ENCODE results near the gene TMEM141. TPM values are rescaled to one million over a fixed set of nuclear protein-coding genes. Genes with fewer than 3 reads are reported as not detected.
A peak's percentile ranks its signal among the peaks of the same experiment; 100 is the strongest.

The TMEM141 gene
- total RNA-seq, 1 donor from 2014 or later = 69.8 TPM

DNA sequence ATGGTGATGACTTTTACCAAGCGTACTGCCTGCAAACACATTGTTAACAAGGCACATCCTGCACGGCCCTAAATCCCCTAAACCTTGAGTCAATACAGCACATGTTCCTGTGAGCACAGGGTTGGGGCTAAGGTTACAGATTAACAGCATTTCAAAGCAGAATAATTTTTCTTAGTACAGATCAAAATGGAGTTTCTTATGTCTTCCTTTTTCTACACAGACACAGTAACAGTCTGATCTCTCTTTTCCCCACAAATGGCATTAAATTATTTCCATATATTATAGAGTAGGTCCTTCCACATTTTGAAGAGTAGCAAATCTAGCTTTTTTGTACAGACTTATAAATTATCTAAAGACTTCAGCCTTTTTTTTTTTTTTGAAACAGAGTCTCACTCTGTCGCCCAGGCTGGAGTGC is 1.6 kb upstream of the TMEM141 start:
- H3K4me3 ChIP-seq (ENCODE audit: low read depth, low read length) = no peak overlapping the region
- no peak for DNase-seq (ENCODE audit: low read depth)
- H3K27me3 ChIP-seq (ENCODE audit: control insufficient read depth, insufficient read depth, low read length) = no peaks in the 10 kb centered on the region
- no peaks in the 10 kb centered on the region for H3K36me3 ChIP-seq (ENCODE audit: control insufficient read depth, insufficient read depth, low read length)
- TF ChIP-seq, protein P1, sequence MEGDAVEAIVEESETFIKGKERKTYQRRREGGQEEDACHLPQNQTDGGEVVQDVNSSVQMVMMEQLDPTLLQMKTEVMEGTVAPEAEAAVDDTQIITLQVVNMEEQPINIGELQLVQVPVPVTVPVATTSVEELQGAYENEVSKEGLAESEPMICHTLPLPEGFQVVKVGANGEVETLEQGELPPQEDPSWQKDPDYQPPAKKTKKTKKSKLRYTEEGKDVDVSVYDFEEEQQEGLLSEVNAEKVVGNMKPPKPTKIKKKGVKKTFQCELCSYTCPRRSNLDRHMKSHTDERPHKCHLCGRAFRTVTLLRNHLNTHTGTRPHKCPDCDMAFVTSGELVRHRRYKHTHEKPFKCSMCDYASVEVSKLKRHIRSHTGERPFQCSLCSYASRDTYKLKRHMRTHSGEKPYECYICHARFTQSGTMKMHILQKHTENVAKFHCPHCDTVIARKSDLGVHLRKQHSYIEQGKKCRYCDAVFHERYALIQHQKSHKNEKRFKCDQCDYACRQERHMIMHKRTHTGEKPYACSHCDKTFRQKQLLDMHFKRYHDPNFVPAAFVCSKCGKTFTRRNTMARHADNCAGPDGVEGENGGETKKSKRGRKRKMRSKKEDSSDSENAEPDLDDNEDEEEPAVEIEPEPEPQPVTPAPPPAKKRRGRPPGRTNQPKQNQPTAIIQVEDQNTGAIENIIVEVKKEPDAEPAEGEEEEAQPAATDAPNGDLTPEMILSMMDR (IDR thresholded peaks at IDR 0.05; ENCODE audit: insufficient read depth, low read length, poor library complexity, severe bottlenecking) = no peak

DNA sequence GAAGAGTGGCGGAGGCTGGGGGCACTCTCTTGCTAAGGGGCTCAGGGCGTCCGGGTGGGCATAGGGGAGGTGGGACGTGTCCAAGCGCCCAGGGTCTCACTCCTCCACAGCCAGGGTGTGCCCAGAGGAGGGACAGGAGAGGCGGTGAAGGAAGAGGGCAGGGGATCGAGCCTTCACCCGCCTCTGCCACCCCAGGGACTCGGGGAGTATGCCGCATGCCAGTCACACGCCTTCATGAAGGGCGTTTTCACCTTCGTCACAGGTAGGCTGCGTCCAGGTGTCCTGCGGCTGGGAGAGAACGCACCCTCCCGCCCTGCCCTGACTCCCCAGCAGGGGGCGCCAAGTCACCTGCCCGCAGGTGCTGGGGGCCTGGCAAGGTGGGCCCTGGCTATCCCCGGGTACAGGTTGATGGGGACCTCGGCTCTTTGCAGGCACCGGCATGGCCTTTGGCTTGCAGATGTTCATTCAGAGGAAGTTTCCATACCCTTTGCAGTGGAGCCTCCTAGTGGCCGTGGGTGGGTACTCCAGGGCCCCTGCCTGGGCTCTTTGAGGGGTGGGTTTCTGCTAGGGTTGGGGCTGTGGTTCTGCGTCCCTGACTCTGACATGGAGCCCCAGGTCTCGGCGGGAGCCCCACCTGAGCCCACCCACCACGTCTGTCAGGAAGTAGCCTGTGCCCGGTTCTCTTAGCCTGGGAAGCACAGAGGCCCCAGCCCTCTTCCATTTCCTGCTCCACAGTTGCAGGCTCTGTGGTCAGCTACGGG is 552 bp downstream of the TMEM141 start:
- no peak for DNase-seq (ENCODE audit: low read depth)

DNA sequence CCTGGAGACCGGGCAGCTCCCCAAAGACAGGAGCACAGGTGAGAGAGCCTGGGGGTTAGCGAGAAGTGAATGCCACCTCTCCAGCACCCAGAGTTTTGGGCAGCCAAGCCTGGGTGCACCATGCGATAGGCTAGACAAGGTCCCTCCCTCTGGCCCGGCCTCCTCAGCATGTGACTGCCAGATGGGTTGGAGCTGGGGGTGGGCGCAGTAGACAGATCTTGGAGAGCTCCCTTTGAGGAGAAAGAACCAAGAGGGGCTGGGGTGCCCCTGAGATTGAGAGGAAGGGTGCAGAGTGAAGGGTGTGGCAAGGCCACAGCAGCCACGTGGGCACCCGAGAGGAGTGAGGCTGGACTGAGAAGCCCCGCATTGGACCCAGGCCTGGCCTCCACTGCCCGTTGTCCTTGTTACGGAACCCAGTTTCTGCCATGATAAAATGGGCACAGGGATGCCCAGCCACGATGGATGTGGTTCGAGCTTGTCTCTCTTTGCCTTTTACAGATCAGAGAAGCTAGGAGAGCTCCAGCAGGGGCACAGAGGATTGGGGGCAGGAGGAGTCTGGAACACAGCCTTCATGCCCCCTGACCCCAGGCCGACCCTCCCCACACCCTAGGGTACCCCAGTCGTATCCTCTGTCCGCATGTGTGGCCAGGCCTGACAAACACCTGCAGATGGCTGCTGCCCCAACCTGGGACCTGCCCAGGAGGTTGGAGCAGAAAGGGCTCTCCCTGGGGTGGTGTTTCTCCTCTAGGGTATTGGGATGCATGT is 1.4 kb downstream of the TMEM141 start:
- DNase-seq (ENCODE audit: low read depth) = no peak
- Histone ChIP-seq H3K27me3 (ENCODE audit: control insufficient read depth, insufficient read depth, low read length) (peaks cover 18% of the 10 kb centered on the region), H3K4me3 (ENCODE audit: low read depth, low read length) (no peak overlapping the region), H3K36me3 (ENCODE audit: control insufficient read depth, insufficient read depth, low read length) (no peaks in the 10 kb centered on the region)
- TF ChIP-seq, protein P1 (IDR thresholded peaks at IDR 0.05; ENCODE audit: insufficient read depth, low read length, poor library complexity, severe bottlenecking) = no peak

More for the DNA sequence above, 552 bp downstream of the TMEM141 start:
- TF ChIP-seq, protein P1 (IDR thresholded peaks at IDR 0.05; ENCODE audit: insufficient read depth, low read length, poor library complexity, severe bottlenecking) = peak; percentile 100
- H3K27me3 ChIP-seq (ENCODE audit: control insufficient read depth, insufficient read depth, low read length) = peaks cover 14% of the 10 kb centered on the region
- H3K36me3 ChIP-seq (ENCODE audit: control insufficient read depth, insufficient read depth, low read length) = no peaks in the 10 kb centered on the region
- peak overlapping the region; percentile 74 for H3K4me3 ChIP-seq (ENCODE audit: low read depth, low read length)

DNA sequence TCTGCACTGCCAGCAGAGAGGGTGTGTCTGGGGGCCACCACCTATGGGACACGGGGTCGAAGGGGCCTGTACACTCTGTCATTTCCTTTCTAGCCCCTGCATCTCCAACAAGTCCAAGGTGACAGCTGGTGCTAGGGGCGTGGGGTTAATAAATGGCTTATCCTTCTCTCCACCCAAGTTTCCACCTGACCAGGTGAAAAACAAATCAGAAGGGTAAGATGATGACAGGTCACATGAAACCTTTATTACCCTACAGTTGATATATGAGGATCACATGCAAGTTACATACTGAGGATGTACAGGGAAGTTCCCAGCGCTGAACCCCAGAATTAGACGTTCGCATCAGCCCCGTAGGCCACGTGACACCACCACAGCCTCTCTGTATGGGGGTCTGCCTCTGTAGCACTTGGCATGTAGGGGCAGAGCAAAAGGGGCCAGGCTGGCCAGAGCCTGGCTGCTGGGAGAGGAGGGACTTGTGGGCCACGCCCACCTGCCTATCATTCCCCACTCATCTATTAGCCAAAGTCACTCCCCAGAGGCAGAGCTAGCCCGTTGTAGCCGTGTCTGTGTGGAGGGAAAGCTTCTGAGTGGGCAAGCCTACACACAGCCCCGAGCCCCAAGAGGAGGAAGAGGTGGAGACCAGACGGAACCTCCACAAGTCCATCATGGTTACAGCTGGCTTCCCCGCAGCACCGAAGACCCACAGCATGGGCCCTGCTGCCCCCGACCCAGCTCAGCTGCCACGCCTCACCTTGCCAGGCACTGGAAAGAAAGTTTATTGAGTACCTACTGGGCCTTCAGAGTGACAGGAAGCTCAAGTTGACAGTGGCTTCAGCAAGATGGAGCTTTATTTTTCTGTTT is 2.2 kb downstream of the TMEM141 start:
- Histone ChIP-seq H3K4me3 (ENCODE audit: low read depth, low read length) (no peak overlapping the region), H3K36me3 (ENCODE audit: control insufficient read depth, insufficient read depth, low read length) (no peaks in the 10 kb centered on the region), H3K27me3 (ENCODE audit: control insufficient read depth, insufficient read depth, low read length) (peaks cover 18% of the 10 kb centered on the region)
- no peak for DNase-seq (ENCODE audit: low read depth)
- TF ChIP-seq, protein P1 (IDR thresholded peaks at IDR 0.05; ENCODE audit: insufficient read depth, low read length, poor library complexity, severe bottlenecking) = no peak

DNA sequence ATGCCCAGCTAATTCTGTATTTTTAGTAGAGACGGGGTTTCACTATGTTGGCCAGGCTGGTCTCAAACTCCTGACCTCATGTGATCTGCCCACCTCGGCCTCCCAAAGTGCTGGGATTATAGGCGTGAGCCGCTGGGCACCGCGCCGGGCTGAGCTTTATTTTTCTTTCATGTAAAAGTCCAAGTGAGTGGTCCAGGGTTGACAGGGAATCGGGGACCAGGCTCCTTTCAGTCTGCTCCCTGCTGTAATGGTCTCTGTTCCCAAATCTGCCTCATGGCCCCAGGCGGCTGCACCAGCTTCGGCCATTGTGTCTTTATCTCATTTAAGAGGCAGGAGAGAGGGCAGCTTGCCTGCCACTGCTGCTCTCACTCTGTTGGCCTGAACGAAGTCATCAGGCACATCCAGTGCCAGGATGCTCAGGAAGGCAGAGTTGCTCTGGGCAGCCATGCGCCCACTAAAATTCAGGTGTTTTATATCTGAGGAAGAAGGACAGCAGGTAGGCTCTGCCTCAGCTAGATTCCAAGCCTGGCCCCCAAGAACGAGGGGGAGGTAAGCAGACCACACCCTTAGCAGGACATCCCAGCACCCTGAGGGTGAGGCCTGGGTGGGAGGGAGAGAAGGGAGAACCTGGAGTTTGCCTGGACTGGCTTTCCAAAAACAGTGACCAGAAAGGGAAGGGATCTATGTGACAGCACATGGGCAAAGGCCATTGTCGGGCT is 3.3 kb downstream of the TMEM141 start:
- TF ChIP-seq, protein P1 (IDR thresholded peaks at IDR 0.05; ENCODE audit: insufficient read depth, low read length, poor library complexity, severe bottlenecking) = no peak
- peaks cover 28% of the 10 kb centered on the region for H3K27me3 ChIP-seq (ENCODE audit: control insufficient read depth, insufficient read depth, low read length)
- no peak for DNase-seq (ENCODE audit: low read depth)
- no peaks in the 10 kb centered on the region for H3K36me3 ChIP-seq (ENCODE audit: control insufficient read depth, insufficient read depth, low read length)
- no peak overlapping the region for H3K4me3 ChIP-seq (ENCODE audit: low read depth, low read length)
